Measurements from ENCODE around the gene NDUFV3.
"Not testable (repeated sequence)": the region's sequence is repeated elsewhere in the genome, so short reads cannot be mapped to it uniquely, and the experiment has no call there.

Gene NDUFV3

DNA sequence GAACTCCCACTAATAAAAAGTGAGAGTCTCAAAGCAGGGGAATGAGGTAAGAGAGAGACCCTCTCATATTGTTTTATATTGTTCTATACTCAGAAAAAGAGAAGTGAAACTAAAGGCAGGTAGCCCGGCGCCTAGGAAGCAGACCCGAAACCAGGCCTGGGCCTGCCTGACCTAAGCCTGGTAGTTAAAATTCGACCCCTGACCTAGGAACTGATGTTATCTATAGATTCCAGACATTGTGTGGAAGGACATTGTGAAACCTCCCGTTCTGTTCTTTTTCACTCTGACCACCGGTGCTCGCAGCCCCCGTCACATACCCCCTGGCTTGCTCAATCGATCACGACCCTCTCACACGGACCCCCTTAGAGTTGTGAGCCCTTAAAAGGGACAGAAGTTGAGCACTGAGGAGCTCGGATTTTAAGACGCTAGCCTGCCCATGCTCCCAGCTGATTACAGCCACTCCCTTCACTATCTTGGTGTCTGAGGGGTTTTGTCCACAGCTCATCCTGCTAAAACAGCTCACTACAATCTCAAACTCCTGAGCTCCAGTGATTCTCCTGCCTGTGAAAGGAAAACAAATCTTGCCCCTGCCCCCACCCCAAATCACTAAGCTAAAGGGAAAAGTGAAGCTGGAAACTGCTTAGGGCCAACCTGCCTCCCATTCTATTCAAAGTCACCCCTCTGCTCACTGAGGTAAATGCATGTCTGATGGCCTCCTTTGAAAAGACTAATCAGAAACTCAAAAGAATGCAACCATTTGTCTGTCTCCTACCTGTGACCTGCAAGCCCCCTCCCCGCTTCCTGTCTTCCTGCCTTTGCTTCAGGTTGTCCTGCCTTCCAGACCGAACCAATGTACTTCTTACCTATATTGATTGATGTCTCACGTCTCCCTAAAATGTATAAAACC, 44.2 kb downstream of the NDUFV3 start:
- not testable (repeated sequence) for DNase-seq

DNA sequence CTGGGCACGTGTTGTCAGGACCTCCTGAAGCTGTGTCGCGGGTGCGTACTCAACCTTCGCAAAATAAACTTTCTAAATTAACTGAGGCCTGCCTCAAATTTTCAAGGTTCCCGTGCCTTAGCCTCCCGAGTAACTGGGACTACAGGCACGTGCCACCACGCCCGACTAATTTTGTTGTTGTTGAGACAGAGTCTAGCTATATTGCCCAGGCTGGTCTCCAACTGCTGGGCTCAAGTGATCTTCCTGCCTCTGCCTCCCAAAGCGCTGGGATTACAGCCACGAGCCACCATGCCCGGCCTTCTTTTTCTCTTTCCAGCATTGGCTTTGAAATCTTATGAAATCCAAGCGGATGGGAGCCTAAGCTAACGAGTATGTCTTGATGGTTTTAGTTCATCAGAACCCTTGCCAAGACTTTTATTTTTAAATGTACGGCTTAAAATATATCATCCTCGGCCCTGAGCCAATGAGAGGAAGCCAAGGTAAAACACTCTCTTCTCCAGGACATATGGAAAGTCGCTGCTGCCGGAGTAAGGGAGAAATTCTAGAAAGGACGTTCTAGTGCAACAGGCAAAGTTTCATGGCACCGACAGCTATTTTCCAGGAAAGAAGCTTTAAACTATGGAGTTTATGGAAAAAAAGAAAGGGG, 45.0 kb downstream of the NDUFV3 start:
- no peak for DNase-seq

DNA sequence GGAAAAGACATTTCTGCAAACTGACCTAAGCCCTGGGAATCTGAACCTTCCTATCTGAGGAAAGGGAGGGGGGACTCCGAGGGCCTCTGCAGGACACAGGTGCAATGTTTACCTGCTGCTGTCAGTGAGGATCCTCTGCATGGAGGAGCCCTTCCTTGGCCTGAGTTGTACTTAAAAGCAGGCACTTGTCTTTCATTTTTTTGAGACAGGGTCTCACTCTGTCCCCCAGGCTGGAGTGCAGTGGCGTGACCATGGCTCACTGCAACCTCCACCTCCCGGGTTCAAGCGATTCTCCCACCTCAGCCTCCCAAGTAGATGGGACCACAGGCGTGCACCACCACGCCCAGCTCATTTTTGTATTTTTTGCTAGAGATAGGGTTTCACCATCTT, 45.5 kb downstream of the NDUFV3 start:
- not testable (repeated sequence) for DNase-seq

DNA sequence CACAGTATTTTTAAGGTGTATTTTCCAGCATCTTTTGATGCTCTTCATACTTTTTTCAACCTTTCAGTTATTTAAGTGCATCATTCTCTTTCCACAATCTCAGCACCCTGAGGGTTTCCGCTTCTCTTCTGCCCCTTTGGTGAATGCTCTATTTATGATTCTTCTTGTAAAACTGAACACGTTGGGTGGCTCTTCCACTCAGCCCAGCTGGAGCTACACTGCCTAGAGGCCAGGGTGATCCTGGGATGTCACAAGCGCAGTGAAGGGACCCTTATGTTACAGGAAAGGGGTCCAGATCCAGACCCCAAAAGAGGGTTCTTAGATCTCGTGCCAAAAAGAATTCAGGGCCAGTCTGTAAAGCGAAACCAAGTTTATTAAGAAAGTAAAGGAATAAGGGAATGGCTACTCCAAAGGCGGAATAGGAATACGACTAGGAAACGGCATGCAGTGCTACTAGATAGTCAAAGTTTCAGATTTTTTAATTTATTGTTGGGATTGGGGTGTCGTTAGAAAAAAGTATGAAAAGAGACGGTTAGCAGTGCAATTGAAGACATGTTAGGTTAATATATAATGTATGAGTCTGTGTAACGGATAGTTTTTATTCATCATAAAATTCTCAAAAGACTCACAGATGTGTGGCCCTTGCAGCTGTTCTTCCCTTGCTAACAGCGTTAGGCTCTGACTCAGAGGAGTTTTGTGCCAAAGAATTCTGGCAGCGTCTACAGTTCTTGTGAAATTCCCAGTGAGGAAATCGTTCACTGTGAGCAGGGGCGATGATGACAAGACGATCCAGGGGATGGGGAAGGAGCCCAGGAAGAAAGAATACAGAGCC, 46.7 kb downstream of the NDUFV3 start:
- DNase-seq = no peak

- no peak for DNase-seq
Observed at GRCh38 chr21:42941696-42942085, 48.6 kb downstream of the NDUFV3 start.

DNA sequence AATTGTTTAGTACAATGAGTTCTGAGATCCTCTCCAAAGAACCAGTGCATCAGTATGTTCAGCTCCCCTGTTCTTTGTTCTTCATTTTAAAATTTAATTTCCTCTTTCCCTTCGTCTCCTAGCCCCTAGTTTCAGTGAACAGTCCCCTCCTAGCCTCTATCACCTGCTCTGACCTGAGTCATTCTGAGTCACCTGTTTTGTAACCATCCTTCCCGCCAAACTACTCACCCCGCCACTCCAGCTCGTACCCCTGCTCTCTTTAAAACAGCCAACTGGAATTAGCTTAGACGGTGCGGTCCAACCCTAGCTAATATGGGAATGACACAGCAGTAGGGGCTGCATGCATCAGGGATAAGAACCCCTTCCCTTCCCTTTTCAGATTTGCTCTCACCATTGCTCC, 49.1 kb downstream of the NDUFV3 start:
- no peak for DNase-seq

- DNase-seq = not testable (repeated sequence)
Observed at GRCh38 chr21:42949094-42949755, 56.1 kb downstream of the NDUFV3 start.

DNA sequence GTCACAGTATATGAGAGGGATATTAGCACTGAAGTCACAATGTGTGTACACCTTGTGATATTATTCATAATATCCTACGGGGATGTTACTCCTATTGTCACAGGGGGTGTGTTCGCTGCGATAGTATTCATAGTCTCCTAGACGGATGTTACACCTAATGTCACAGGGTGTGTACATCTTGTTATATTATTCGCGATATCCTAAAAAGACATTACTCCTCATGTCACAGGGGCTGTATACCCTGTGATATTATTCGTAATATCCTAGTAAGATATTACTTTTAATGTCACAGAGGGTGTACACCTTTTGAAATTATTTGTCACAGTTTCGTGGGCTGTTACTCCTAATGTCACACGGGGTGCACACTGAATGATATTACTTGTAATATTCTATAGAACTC, 58.1 kb downstream of the NDUFV3 start:
- not testable (repeated sequence) for DNase-seq

GRCh38 chr21:42956824-42957630, 63.9 kb downstream of the NDUFV3 start:
- peak; percentile 98 for DNase-seq

DNA sequence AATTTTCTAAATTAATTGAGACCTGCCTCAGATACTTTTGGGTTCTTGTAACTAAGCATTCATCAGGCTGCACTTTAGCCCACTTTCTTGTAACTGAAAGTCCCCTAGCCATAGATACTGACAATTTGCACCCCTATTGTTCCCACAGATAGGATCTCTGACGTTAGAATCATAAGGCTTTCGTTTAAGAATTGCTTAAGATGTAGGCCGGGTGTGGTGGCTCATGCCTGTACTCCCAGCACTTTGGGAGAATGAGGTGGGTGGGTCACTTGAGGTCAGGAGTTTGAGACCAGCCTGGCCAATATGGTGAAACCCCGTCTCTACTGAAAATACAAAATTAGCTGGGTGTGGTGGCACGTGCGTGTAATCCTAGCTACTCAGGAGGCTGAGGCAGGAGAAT, 65.0 kb downstream of the NDUFV3 start:
- DNase-seq = not testable (repeated sequence)

DNA sequence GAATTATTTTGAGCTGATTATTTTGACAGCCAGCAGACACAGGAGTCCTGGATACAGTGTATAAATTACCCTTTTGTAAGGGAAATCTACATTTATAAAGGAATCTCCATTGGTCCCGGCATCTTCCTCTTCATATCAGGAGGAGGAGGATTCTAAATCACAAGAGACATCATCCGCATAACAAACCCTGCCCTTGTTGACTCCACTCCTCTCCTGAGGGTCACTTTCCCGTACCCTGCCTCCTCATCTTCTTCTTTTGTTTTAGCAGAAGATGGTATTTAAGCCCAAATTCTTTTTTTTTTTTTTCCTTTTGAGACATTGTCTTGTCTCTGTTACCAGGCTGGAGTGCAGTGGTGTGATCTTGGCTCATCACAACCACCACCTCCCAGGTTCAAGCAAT, 66.6 kb downstream of the NDUFV3 start:
- no peak for DNase-seq

DNA sequence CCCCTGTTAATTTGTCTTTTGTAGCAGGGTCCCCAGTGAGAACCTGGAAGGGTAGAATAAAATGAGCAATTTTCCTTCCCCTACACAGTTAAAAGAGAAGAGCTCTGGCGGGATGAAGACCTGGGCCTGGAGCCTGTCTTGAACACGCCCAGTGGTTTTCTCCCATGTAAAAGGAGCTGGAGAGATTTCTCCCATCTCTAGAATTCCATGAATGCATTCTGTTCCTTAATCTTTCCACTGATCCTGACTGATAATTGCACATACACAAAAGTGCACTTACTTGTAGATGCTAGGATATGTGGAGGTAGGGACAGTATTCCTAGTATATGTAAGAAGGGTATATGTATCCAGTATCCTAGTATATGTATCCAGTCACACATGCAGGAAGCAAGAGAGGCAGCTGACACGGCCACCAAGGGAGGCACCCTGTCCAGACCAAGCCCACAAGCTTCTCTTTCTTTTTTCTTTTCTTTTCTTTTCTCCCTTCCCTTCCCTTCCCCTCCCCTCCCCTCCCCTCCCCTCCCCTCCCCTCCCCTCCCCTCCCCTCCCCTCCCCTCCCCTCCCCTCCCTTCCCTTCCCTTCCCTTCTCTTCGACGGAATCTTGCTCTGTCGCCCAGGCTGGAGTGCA, 69.4 kb downstream of the NDUFV3 start:
- DNase-seq = no peak
